GM23248 (cell line): ENCODE results near the gene PI4KA.

Source experiments
- EZH2 ChIP-seq: fragments of 200-600 bp; sonication (generic); IDR thresholded peaks from 2 replicates; pipeline ENCODE4 v1.6.1; 2018; ENCODE audit warnings: antibody characterized with exemption, mild to moderate bottlenecking; ENCODE audit not compliant: insufficient read depth, poor library complexity, severe bottlenecking
- EZH2phosphoT487 ChIP-seq: fragments of 200-600 bp; sonication (generic); IDR thresholded peaks from 2 replicates; pipeline ENCODE4 v1.6.1; 2018; ENCODE audit warnings: antibody characterized with exemption, moderate library complexity, mild to moderate bottlenecking, low read depth; ENCODE audit not compliant: insufficient read depth

DNA sequence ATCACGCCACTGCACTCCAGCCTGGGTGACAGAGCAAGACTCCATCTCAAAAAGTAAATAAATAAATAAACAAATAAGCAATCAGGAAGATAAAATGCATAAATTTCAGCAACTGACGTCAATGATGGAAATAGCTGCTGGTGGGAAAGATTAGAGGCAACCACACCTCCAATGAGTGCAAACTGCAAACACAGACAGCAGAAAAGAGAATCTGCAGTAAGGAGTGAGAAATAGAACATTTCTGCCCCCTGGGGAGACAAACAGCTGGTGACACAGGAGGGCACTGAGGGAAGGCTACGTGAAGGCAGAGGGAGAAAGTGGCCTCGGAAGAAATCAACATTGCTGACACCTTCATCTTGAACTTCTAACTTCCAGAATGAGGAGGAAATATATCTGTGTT lies 6.5 kb downstream of the PI4KA start:
- TF ChIP-seq EZH2 (no peak), EZH2phosphoT487 (no peak)
